Colon (tissue), 2 donors: ENCODE data around the gene ADIPOR1.
"Not testable (repeated sequence)": the region's sequence is repeated elsewhere in the genome, so short reads cannot be mapped to it uniquely, and the experiment has no call there.

Experiments
- FAIRE-seq: peaks from 2 replicates; lab custom pipeline; 2012; peaks lifted over from hg19 to GRCh38; lab: Jason Lieb, UNC
- donor health status: control.
- donor health status: control.

Gene ADIPOR1

GRCh38 chr1:202938287-202938925, 19.7 kb downstream of the ADIPOR1 start:
- no peak for FAIRE-seq

- not testable (repeated sequence) for FAIRE-seq
These were observed 21.7 kb downstream of the ADIPOR1 start for GRCh38 chr1:202936409-202936808.

- FAIRE-seq: no peak
These were observed 22.3 kb downstream of the ADIPOR1 start for GRCh38 chr1:202935844-202936243.

GRCh38 chr1:202934755-202935154, 23.4 kb downstream of the ADIPOR1 start:
- no peak for FAIRE-seq

GRCh38 chr1:202932476-202932875, 25.6 kb downstream of the ADIPOR1 start:
- FAIRE-seq: no peak

- FAIRE-seq: no peak
These were observed 31.3 kb downstream of the ADIPOR1 start, which contains the start of gene KLHL12 for GRCh38 chr1:202926581-202927491. Gene KLHL12, minus strand, starts transcription at chr1:202927234. Its CDS starts 2,072 bp downstream, at chr1:202925162.

GRCh38 chr1:202923533-202923932, 34.6 kb downstream of the ADIPOR1 start:
- FAIRE-seq: no peak

GRCh38 chr1:202919615-202920014, 38.5 kb downstream of the ADIPOR1 start:
- no peak for FAIRE-seq

- FAIRE-seq: no peak
These were observed 43.0 kb downstream of the ADIPOR1 start for GRCh38 chr1:202915146-202915545.

GRCh38 chr1:202912476-202912875, 45.6 kb downstream of the ADIPOR1 start:
- not testable (repeated sequence) for FAIRE-seq

- no peak for FAIRE-seq
These were observed 48.6 kb downstream of the ADIPOR1 start for GRCh38 chr1:202909494-202909893.

GRCh38 chr1:202908998-202909397, 49.1 kb downstream of the ADIPOR1 start:
- FAIRE-seq: no peak

GRCh38 chr1:202905331-202905730, 52.8 kb downstream of the ADIPOR1 start:
- FAIRE-seq: no peak

- FAIRE-seq: not testable (repeated sequence)
These were observed 54.3 kb downstream of the ADIPOR1 start for GRCh38 chr1:202903808-202904207.

- no peak for FAIRE-seq
These were observed 56.6 kb downstream of the ADIPOR1 start for GRCh38 chr1:202901555-202901954.

- no peak for FAIRE-seq
These were observed 65.6 kb downstream of the ADIPOR1 start for GRCh38 chr1:202892501-202892900.
